Activated CD4-positive, alpha-beta T cell treated with anti-CD3 and anti-CD28 coated beads for 36 hours (primary cell): ENCODE measurements around the gene PPFIA1. TPM values are rescaled to one million over a fixed set of nuclear protein-coding genes. Genes with fewer than 3 reads are reported as not detected.

Experiments used
- ATAC-seq: fragments of 200-7000 bp; cut with Tn5 transposase; one replicate; pipeline ENCODE4 v1.10.0; 2021; ENCODE audit warnings: mild to moderate bottlenecking, moderate library complexity
- CTCF ChIA-PET: fragments of 350-600 bp; sonication (Branson Sonifier 250); formaldehyde crosslinking; loops from one replicate; lab custom pipeline; 2021; ENCODE audit warnings: antibody characterized with exemption; lab: Charles Lee
- POLR2A ChIA-PET: fragments of 350-600 bp; sonication (Branson Sonifier 250); formaldehyde crosslinking; loops from one replicate; lab custom pipeline; 2021; ENCODE audit warnings: antibody characterized with exemption, inconsistent platforms; lab: Charles Lee
- DNase-seq: peaks from one replicate; pipeline ENCODE4 v3.0.0-alpha.2; 2020
- H3K27ac Mint-ChIP-seq: one replicate; pipeline ENCODE4 v1.8.0; 2021; ENCODE audit warnings: mixed read lengths
- H3K27me3 Mint-ChIP-seq: one replicate; pipeline ENCODE4 v1.8.0; 2021; ENCODE audit warnings: mixed read lengths
- H3K36me3 Mint-ChIP-seq: one replicate; pipeline ENCODE4 v1.8.0; 2021; ENCODE audit warnings: low read depth, mixed read lengths
- H3K4me1 Mint-ChIP-seq: one replicate; pipeline ENCODE4 v1.8.0; 2021; ENCODE audit warnings: mixed read lengths
- H3K4me3 Mint-ChIP-seq: one replicate; pipeline ENCODE4 v1.8.0; 2021; ENCODE audit warnings: mild to moderate bottlenecking, moderate library complexity, mixed read lengths
- H3K9me3 Mint-ChIP-seq: one replicate; pipeline ENCODE4 v1.8.0; 2021; ENCODE audit warnings: low read depth, mixed read lengths
- intact Hi-C, 2 experiments: fragments of 100-400 bp; cut with DNase I in 1 of 2; cut with micrococcal nuclease in 1 of 2; formaldehyde crosslinking; loops; one replicate each; pipeline versions ENCODE4 v1.14.2 to v1.15.1; 2022 to 2024; cut with DNase I, micrococcal nuclease
- total RNA-seq, 2 experiments: library from RNA; stranded (reverse); gene quantifications; one replicate each; pipeline ENCODE4 v1.2.3, GENCODE V29; 2021

PPFIA1 gene
- total RNA-seq, 2 experiments from 2014 or later: 26.5 to 40.5 TPM

- ChIA-PET POLR2A (interaction anchor here (0.7 kb wide), 1 partner anchor 88 kb away, joined by 3 read pairs; no protein-coding TSS in a partner anchor), CTCF (no interaction called here)
- peaks cover 20% of the 10 kb centered on the region for H3K4me1 Mint-ChIP-seq
- intact Hi-C loops: no loop called here
- no peak overlapping the region for H3K27ac Mint-ChIP-seq
- H3K27me3 Mint-ChIP-seq: no peaks in the 10 kb centered on the region
- DNase-seq: no peak
- no peaks in the 10 kb centered on the region for H3K9me3 Mint-ChIP-seq
- no peak for ATAC-seq
- H3K4me3 Mint-ChIP-seq: no peak overlapping the region
- H3K36me3 Mint-ChIP-seq: peaks cover 12% of the 10 kb centered on the region
Measured at GRCh38 chr11:70312401-70313357, 42.2 kb downstream of the PPFIA1 start.

GRCh38 chr11:70313945-70314344 lies 43.5 kb downstream of the PPFIA1 start:
- ChIA-PET POLR2A (interaction anchor here (0.6 to 0.7 kb wide), 2 partner anchors 17 to 22 kb away, joined by 3 to 6 read pairs; no protein-coding TSS in a partner anchor), CTCF (no interaction called here)
- H3K9me3 Mint-ChIP-seq: no peaks in the 10 kb centered on the region
- H3K27me3 Mint-ChIP-seq: no peaks in the 10 kb centered on the region
- ATAC-seq (no peak), DNase-seq (no peak)
- peaks cover 20% of the 10 kb centered on the region for H3K4me1 Mint-ChIP-seq
- H3K4me3 Mint-ChIP-seq: no peak overlapping the region
- intact Hi-C loops: no loop called here
- peaks cover 7% of the 10 kb centered on the region for H3K36me3 Mint-ChIP-seq
- no peak overlapping the region for H3K27ac Mint-ChIP-seq

GRCh38 chr11:70314730-70315129 lies 44.2 kb downstream of the PPFIA1 start:
- Mint-ChIP-seq H3K27ac (no peak overlapping the region), H3K4me1 (peaks cover 20% of the 10 kb centered on the region), H3K27me3 (no peaks in the 10 kb centered on the region), H3K4me3 (no peak overlapping the region), H3K9me3 (no peaks in the 10 kb centered on the region), H3K36me3 (peaks cover 7% of the 10 kb centered on the region)
- ChIA-PET CTCF (no interaction called here), POLR2A (no interaction called here)
- DNase-seq (no peak), ATAC-seq (no peak)
- intact Hi-C loops: no loop called here

GRCh38 chr11:70315716-70316115 lies 45.2 kb downstream of the PPFIA1 start:
- ChIA-PET CTCF (no interaction called here), POLR2A (no interaction called here)
- Mint-ChIP-seq H3K4me3 (no peak overlapping the region), H3K27me3 (no peaks in the 10 kb centered on the region), H3K27ac (no peak overlapping the region), H3K36me3 (peaks cover 7% of the 10 kb centered on the region), H3K4me1 (peaks cover 20% of the 10 kb centered on the region), H3K9me3 (no peaks in the 10 kb centered on the region)
- no peak for DNase-seq
- ATAC-seq: no peak
- intact Hi-C loops: no loop called here

- ATAC-seq (no peak), DNase-seq (no peak)
- Mint-ChIP-seq H3K36me3 (peaks cover 7% of the 10 kb centered on the region), H3K27ac (no peak overlapping the region), H3K9me3 (no peaks in the 10 kb centered on the region), H3K4me1 (peaks cover 20% of the 10 kb centered on the region), H3K27me3 (no peaks in the 10 kb centered on the region), H3K4me3 (no peak overlapping the region)
- intact Hi-C loops: no loop called here
- CTCF ChIA-PET: no interaction called here
- POLR2A ChIA-PET: no interaction called here
Measured at GRCh38 chr11:70317581-70318305, 47.3 kb downstream of the PPFIA1 start.

GRCh38 chr11:70319396-70320076 lies 49.0 kb downstream of the PPFIA1 start:
- H3K4me3 Mint-ChIP-seq: no peak overlapping the region
- peaks cover 14% of the 10 kb centered on the region for H3K4me1 Mint-ChIP-seq
- POLR2A ChIA-PET: no interaction called here
- H3K9me3 Mint-ChIP-seq: no peaks in the 10 kb centered on the region
- peaks cover 13% of the 10 kb centered on the region for H3K36me3 Mint-ChIP-seq
- CTCF ChIA-PET: interaction anchor here (0.6 kb wide), 1 partner anchor 1755 kb away, joined by 3 read pairs; no protein-coding TSS in a partner anchor
- no peak for ATAC-seq
- H3K27ac Mint-ChIP-seq: no peak overlapping the region
- intact Hi-C loops: no loop called here
- no peaks in the 10 kb centered on the region for H3K27me3 Mint-ChIP-seq
- no peak for DNase-seq

GRCh38 chr11:70322666-70323065 lies 52.2 kb downstream of the PPFIA1 start:
- ATAC-seq (no peak), DNase-seq (no peak)
- peaks cover 30% of the 10 kb centered on the region for H3K36me3 Mint-ChIP-seq
- intact Hi-C loops: no loop called here
- ChIA-PET POLR2A (interaction anchor here (1.1 kb wide), 1 partner anchor 111 kb away, joined by 3 read pairs; no protein-coding TSS in a partner anchor), CTCF (no interaction called here)
- no peaks in the 10 kb centered on the region for H3K27me3 Mint-ChIP-seq
- peaks cover 7% of the 10 kb centered on the region for H3K4me1 Mint-ChIP-seq
- H3K27ac Mint-ChIP-seq: no peak overlapping the region
- no peak overlapping the region for H3K4me3 Mint-ChIP-seq
- no peaks in the 10 kb centered on the region for H3K9me3 Mint-ChIP-seq

GRCh38 chr11:70323806-70324205 lies 53.3 kb downstream of the PPFIA1 start:
- ATAC-seq: no peak
- POLR2A ChIA-PET: interaction anchor here (1.1 kb wide), 1 partner anchor 112 kb away, joined by 3 read pairs; no protein-coding TSS in a partner anchor
- H3K4me3 Mint-ChIP-seq: no peak overlapping the region

GRCh38 chr11:70324376-70325115 lies 54.1 kb downstream of the PPFIA1 start:
- no peak for ATAC-seq
- H3K9me3 Mint-ChIP-seq: no peaks in the 10 kb centered on the region
- POLR2A ChIA-PET: no interaction called here

More at GRCh38 chr11:70323806-70324205, 53.3 kb downstream of the PPFIA1 start:
- H3K9me3 Mint-ChIP-seq: no peaks in the 10 kb centered on the region
- intact Hi-C loops: no loop called here
- no peak for DNase-seq
- peak overlapping the region; percentile 28 for H3K27ac Mint-ChIP-seq
- no peaks in the 10 kb centered on the region for H3K27me3 Mint-ChIP-seq
- CTCF ChIA-PET: interaction anchor here (0.5 kb wide), 1 partner anchor 94 kb away, joined by 4 read pairs; no protein-coding TSS in a partner anchor
- H3K36me3 Mint-ChIP-seq: peaks cover 36% of the 10 kb centered on the region
- H3K4me1 Mint-ChIP-seq: peaks cover 7% of the 10 kb centered on the region

GRCh38 chr11:70325824-70326223 lies 55.3 kb downstream of the PPFIA1 start:
- CTCF ChIA-PET: interaction anchor here (0.7 to 1.3 kb wide), 2 partner anchors 12 to 22 kb away, joined by 3 to 4 read pairs; no protein-coding TSS in a partner anchor

More at GRCh38 chr11:70324376-70325115, 54.1 kb downstream of the PPFIA1 start:
- H3K27ac Mint-ChIP-seq: no peak overlapping the region
- intact Hi-C loops: no loop called here
- peaks cover 7% of the 10 kb centered on the region for H3K4me1 Mint-ChIP-seq
- H3K27me3 Mint-ChIP-seq: no peaks in the 10 kb centered on the region
- CTCF ChIA-PET: interaction anchor here (1.3 kb wide), 1 partner anchor 13 kb away, joined by 4 read pairs; no protein-coding TSS in a partner anchor
- no peak for DNase-seq
- H3K4me3 Mint-ChIP-seq: no peak overlapping the region
- peaks cover 36% of the 10 kb centered on the region for H3K36me3 Mint-ChIP-seq

More at GRCh38 chr11:70325824-70326223, 55.3 kb downstream of the PPFIA1 start:
- no peak for ATAC-seq
- no peak overlapping the region for H3K4me3 Mint-ChIP-seq
- DNase-seq: no peak
- H3K4me1 Mint-ChIP-seq: peaks cover 7% of the 10 kb centered on the region
- intact Hi-C loops: no loop called here
- H3K36me3 Mint-ChIP-seq: peaks cover 45% of the 10 kb centered on the region
- H3K27me3 Mint-ChIP-seq: no peaks in the 10 kb centered on the region
- POLR2A ChIA-PET: no interaction called here
- no peaks in the 10 kb centered on the region for H3K9me3 Mint-ChIP-seq
- H3K27ac Mint-ChIP-seq: no peak overlapping the region
